Hepatocyte (in vitro differentiated cells): ENCODE data around the gene KLHL1.

ENCODE experiments used
- CTCF ChIP-seq: fragments of 200-600 bp; sonication (generic); IDR thresholded peaks from 2 replicates; pipeline ENCODE4 v1.5.1; 2016; ENCODE audit warnings: antibody characterized with exemption, mild to moderate bottlenecking; ENCODE audit not compliant: poor library complexity
- EZH2phosphoT487 ChIP-seq: fragments of 200-600 bp; sonication (generic); IDR thresholded peaks from one replicate; pipeline ENCODE4 v1.6.1; 2018; ENCODE audit warnings: antibody characterized with exemption, mild to moderate bottlenecking, low read depth, moderate library complexity; ENCODE audit not compliant: unreplicated experiment, severe bottlenecking

GRCh38 chr13:69904784-69905183 is 203.5 kb downstream of the KLHL1 start:
- TF ChIP-seq CTCF (no peak), EZH2phosphoT487 (no peak)
